HG03097 (cell line): ENCODE results near the gene CFAP20.

Source experiments
- ATAC-seq: cut with Tn5 transposase; IDR thresholded peaks from one replicate; pipeline ENCODE4 v1.9.1; 2021; ENCODE audit not compliant: unreplicated experiment, low FRiP score

Gene CFAP20

DNA sequence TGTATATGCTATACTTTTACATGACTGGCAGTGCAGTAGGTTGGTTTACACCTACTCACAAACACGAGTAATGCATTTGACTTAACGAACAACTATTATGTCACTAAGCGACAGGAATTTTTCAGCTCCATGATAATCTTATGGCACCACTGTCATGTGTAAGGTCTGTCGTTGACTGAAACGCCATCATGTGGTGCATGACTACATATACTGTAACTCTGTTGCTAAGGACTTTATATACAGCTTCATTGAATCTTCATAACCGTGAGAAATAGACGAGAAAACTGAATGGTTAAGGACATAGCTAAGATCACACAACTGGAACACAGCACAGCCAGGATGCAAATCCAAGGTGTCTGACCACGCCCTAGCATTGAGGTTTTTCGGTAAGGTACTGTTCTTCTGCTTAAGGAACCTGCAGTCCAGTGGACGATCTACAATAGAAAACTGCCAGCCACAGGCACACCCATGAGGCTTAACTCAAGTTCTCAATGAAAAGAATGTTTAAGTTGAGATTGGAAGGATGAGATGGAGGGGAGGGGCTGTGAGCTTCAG lies 3.3 kb downstream of the CFAP20 start:
- ATAC-seq, result no peak

GRCh38 chr16:58125041-58125440 lies 4.1 kb downstream of the CFAP20 start:
- ATAC-seq, result no peak

DNA sequence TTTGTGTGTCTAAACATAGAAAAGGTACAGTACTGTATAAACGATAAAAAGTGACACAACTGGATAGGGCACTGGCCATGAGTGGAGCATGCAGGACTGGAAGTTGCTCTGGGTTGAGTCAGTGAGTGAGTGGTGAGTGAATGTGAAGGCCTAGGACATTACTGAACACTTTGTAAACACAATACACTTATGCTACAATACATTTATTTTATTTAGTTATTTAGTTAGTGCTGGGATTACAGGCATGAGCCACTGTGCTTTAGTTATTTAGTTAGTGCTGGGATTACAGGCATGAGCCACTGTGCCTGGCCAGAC lies 4.6 kb downstream of the CFAP20 start:
- ATAC-seq, result no peak

- no peak for ATAC-seq
Observed at GRCh38 chr16:58123896-58124600, 5.1 kb downstream of the CFAP20 start.

DNA sequence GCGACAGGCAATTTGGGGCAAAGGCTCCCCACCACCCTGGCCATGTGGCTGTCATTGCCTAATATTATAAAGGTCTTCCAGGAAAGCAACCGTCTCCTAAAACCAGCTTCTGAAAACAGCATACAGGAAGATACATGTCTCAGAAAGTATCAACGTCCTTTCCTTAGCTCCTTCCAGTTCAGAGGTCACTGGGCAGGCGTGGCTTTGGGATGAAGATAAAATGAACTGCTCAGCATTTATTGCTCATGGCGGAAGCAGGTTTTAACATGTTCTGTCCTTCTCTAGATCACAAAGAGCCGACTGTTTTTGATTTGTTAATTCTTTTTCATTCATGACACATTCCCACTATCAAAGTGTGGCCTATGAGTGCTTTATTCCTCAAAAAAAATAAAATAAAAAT lies 8.0 kb downstream of the CFAP20 start:
- no peak for ATAC-seq

DNA sequence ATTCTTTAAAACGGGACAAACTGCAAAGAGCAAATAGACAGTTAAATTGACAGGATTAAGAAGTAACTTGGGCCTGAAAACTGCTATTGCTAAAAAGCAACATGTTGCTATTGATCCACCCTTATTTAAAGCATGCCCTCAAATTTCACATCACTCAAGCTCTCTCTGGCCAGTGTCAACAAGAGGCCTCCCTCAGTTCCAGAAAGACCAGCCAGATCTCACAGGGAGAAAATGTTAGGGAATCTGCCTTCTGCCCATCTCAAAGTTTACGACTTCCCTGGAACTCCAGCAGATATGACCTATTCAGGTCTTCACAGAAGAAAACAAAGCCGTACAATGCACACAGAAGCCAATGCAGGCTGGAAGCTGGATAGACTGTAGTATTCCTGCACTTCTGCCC lies 8.9 kb downstream of the CFAP20 start:
- ATAC-seq, result no peak

GRCh38 chr16:58119509-58119845 lies 9.7 kb downstream of the CFAP20 start:
- ATAC-seq, result no peak

GRCh38 chr16:58118801-58119508 lies 10.2 kb downstream of the CFAP20 start:
- no peak for ATAC-seq

DNA sequence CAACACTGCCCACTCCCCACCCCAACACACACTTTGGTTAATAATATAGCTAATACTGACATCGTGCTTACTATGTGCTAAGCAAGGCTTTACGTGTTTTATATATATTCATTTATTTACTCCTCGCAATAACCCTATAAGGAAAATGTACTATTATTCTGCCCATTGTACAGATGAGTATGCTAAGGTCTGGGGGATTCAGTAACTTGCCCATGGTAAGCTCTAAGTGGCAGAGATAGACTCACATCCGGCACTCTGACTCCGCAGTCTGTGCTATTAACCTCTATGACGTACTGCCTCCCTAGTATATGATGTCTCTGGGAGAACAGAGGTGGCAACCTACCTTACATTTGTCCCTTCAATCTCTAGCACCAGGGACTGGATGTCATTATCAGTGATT lies 12.7 kb downstream of the CFAP20 start:
- ATAC-seq, result no peak

GRCh38 chr16:58116081-58116480 lies 13.1 kb downstream of the CFAP20 start:
- no peak for ATAC-seq

DNA sequence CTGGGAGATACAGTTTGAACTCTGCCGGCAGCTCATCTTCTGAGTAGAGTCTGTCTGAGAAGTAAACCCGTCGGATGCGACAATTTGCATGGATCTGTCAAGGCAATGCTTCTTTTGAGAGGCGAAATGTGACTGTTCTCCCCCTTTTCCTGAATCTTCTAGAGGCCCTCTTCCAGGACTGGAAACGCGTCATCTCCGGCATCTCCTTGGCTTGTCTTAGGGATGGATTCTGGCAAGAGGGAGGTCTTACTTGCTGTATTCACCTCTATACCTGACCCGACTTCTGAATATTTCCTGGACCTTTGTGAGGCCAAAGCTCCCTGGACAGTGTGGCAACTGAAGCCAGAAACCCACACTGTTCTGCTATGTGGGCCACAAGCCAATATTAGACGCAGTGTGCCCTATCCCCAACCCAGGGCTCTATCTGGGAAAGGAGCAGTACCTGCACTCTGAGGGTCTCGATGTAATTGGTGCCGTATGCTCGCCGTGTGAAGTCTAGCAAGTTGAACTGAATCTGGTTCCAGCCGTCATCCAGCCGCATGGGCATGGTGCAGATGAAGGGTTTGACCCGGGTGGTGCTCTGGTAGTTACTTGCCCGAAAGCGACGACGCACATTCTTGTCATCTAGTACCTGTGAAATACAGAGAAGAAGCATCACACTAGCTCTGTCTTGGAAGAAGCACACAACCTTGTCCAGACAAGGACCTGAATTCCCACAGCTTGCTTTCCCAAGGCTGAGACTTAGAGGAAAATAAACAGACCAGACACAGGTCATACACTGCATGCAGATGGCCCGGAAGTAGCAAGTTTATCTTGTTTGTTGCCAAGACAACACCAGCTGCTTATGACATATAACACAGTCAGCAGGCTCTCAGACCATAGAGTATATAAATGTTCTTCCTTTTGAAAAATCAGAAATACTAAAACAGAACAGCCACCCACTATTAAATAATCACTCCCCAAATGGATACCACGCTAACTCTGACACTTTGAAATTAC lies 14.1 kb downstream of the CFAP20 start:
- ATAC-seq, result no peak

- no peak for ATAC-seq
Observed at GRCh38 chr16:58111302-58111627, 17.9 kb downstream of the CFAP20 start.

DNA sequence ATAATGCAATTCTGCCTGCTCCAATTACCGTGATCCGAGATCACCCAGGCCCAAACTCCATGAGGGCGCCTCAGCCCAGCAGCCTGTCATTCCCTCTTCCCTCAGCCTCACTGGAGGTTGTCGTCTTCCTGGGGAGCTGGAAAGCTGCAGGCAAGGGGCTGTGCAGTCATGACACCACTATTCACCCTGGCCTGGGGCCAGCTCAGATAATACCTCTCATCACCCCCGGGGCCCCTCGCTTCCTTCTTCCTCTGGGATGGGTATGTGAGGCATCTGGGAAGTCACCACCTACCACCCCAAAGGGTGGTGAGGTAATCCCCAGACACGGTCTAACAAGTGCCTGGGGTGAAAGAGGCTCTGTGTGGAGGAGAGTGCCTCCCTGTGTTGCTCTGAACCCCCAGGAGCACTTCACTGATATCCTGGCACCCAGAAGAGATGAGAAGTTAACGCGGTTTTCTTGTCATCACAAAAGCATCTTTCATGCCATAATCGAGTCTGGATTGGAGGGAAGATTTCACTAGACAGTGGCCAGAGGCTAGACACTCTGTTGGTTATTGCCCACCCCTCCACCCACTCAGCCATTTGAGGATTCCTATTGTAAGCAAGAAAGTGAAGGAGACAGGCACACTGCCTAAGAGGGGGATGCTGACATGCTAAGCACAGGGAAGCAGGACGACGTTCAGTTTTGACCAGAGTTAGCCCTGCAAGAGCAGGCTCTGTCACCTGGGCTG lies 18.4 kb downstream of the CFAP20 start:
- no peak for ATAC-seq

- ATAC-seq, result no peak
Observed at GRCh38 chr16:58109881-58110280, 19.3 kb downstream of the CFAP20 start.

DNA sequence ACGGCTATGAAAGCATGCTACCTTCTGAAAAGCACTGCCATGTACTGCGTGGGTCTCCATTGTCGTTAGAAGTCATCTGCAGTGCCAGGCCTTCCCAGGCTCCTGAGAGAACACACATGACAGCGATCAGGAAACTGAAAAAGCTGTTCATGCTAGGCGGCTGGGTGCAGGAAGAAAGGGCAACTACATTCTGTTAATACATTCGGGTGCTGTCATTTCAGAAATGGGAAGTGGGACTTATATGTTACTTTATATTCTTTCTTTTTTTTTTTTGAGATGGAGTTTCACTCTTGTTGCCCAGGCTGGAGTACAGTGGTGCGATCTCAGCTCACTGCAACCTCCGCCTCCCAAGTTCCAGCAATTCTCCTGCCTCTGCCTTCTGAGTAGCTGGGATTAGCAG lies 19.9 kb downstream of the CFAP20 start:
- peak; percentile 44 for ATAC-seq

GRCh38 chr16:58107709-58108108 lies 21.5 kb downstream of the CFAP20 start:
- no peak for ATAC-seq

DNA sequence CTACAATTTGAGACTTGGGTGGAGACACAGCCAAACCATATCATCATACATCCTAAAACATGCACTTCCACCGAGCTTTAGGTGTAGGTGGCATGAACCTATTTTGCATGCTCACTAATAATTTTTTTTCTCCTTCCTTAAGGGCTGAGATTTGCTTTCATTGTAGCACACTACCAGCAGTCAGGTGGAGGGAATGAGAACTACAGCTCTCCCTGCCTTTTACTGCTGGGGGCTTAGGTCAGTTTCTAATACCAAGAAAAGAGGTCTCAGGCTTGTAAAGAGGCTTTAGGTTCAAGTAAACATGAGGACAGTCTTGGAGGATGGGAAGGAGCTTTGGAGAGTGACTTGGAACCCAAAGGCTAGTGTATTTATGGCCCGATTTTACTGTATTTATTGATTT lies 22.0 kb downstream of the CFAP20 start:
- ATAC-seq, result no peak

DNA sequence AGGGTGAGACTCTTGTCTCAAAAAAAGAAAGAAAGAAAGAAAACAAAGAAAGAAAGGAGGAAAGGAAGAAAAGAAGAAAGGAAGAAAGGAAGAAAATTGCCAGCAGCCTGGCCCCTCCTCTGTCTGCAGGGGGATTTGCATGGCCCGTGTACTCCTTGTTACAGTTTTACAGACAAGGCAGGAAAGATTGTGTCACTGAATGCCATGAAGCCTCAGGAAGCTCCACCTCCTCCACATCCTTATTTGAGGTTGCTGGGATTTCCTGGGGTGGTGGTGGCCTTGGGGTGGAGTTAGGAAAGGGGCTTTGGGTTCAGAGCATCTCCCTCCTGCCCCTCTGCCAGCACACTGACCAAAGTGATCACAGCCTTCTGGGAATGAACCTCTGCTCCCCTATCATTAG lies 23.6 kb downstream of the CFAP20 start:
- ATAC-seq, result no peak

GRCh38 chr16:58102665-58103392 lies 26.4 kb downstream of the CFAP20 start:
- ATAC-seq, result peak; percentile 58

DNA sequence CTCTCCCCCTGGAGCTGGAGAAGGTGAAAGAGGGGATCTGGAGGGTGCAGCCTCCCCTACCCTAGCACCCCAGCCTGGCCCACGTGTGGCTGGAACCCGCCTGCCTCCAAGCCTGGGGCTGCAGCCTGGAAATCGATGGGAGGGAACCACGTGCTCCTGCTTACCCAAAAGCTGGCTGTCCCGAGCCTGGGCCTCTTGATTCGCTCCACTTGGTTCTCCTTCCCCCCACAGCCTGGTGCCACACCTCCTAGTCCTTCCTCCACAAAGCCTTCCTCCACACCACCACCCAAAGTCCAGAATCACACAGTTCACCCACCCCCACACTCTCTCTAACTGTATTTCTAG lies 29.3 kb downstream of the CFAP20 start:
- ATAC-seq, result no peak
